Testis (tissue), 3 donors: ENCODE results near the gene WBP11. TPM values are rescaled to one million over a fixed set of nuclear protein-coding genes. Genes with fewer than 3 reads are reported as not detected.
A peak's percentile ranks its signal among the peaks of the same experiment; 100 is the strongest.

Source experiments
- DNase-seq: peaks from one replicate; pipeline ENCODE4 v3.0.0-alpha.2; 2019
- H3K27ac ChIP-seq, 2 donors: fragments of 200-600 bp; sonication (generic); one replicate each; pipeline ENCODE4 v1.5.1; 2019
- H3K27me3 ChIP-seq: fragments of 200-600 bp; sonication (generic); one replicate; pipeline ENCODE4 v1.5.1; 2019
- H3K36me3 ChIP-seq: fragments of 200-600 bp; sonication (generic); one replicate; pipeline ENCODE4 v1.5.1; 2017; ENCODE audit warnings: low read depth; ENCODE audit errors: missing control alignments
- H3K4me1 ChIP-seq: fragments of 200-600 bp; sonication (generic); one replicate; pipeline ENCODE4 v1.5.1; 2019
- H3K4me3 ChIP-seq, 2 donors: fragments of 200-600 bp; sonication (generic); one replicate each; pipeline ENCODE4 v1.5.1; 2017 to 2019
- H3K9me3 ChIP-seq: fragments of 200-600 bp; sonication (generic); one replicate; pipeline ENCODE4 v1.5.1; 2017
- POLR2A ChIP-seq: fragments of 450-650 bp; IDR thresholded peaks from one replicate; pipeline ENCODE4 v1.6.1; 2017; ENCODE audit warnings: antibody characterized with exemption, mild to moderate bottlenecking, moderate library complexity
- WGBS, 2 donors: methylation state at CpG; one replicate each; pipeline ENCODE4 v1.1.5; 2018; 5-methylcytosine and 5-hydroxymethylcytosine counted together
- intact Hi-C: fragments of 100-400 bp; cut with DNase I; formaldehyde crosslinking; loops from one replicate; pipeline ENCODE4 v1.15.1; 2023; ENCODE audit warnings: low total_unique reads
- polyA plus RNA-seq: library from polyadenylated mRNA; stranded (reverse); fragments of 350-450 nt; fragmentation: Illumina TruSeq; extraction: RNeasy Lipid Tissue Mini Kit (QIAGEN cat#74804); gene quantifications from one replicate; pipeline ENCODE4 v1.2.3, GENCODE V29; 2014; ENCODE audit warnings: low read depth, low replicate concordance; ENCODE audit not compliant: insufficient read depth
- total RNA-seq, 2 donors: library from RNA; depleted of rRNA; stranded (reverse); fragments of >200 nt; gene quantifications; one replicate each; pipeline ENCODE4 v1.2.3, GENCODE V29; 2016
- TF ChIP-seq, protein P1 (sequence below), 3 experiments: fragments of 450-650 bp in 2 of 3; fragments of 200-600 bp in 1 of 3; sonication (generic) in 1 of 3; IDR thresholded peaks; one replicate each; pipeline ENCODE4 v1.5.1; 2016 to 2019; ENCODE audit warnings: antibody characterized with exemption in 3 of 3, mild to moderate bottlenecking in 2 of 3, moderate library complexity in 1 of 3

Gene WBP11
- total and polyA plus RNA-seq, 3 donors from 2014 or later, result 37.8 to 117 (median 41.7) TPM

GRCh38 chr12:14836336-14837210 lies 33.3 kb upstream of the WBP11 start:
- DNase-seq, result no peak
- intact Hi-C loops, result no loop called here
- no peak for TF ChIP-seq POLR2A
- TF ChIP-seq, protein P1, sequence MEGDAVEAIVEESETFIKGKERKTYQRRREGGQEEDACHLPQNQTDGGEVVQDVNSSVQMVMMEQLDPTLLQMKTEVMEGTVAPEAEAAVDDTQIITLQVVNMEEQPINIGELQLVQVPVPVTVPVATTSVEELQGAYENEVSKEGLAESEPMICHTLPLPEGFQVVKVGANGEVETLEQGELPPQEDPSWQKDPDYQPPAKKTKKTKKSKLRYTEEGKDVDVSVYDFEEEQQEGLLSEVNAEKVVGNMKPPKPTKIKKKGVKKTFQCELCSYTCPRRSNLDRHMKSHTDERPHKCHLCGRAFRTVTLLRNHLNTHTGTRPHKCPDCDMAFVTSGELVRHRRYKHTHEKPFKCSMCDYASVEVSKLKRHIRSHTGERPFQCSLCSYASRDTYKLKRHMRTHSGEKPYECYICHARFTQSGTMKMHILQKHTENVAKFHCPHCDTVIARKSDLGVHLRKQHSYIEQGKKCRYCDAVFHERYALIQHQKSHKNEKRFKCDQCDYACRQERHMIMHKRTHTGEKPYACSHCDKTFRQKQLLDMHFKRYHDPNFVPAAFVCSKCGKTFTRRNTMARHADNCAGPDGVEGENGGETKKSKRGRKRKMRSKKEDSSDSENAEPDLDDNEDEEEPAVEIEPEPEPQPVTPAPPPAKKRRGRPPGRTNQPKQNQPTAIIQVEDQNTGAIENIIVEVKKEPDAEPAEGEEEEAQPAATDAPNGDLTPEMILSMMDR (IDR thresholded peaks at IDR 0.05), result no peak
- Histone ChIP-seq H3K27ac (no peak overlapping the region), H3K27me3 (no peaks in the 10 kb centered on the region), H3K9me3 (no peaks in the 10 kb centered on the region), H3K4me3 (no peak overlapping the region), H3K4me1 (peaks cover 2% of the 10 kb centered on the region), H3K36me3 (no peaks in the 10 kb centered on the region)
- 82 to 85% methylated on average over 7 of the region's 7 CpGs for WGBS, 2 donors

DNA sequence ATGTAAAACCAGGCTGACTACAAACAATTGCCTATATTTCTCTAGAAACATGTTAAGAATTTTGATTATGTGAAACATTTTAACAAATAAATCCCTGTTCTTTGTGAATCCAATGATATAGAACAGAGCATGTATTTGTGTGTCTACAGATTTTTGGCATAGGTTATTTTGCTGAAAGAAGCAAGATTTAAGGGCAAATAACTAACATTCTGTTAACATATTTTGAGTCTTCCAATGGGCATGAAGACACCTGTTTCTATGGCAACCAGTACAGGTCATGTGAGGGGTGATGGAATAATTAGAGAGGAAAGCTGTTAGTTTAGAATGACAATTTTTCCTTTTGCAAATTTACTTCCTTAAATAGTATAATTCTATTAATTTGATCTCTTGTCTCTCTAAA lies 31.2 kb upstream of the WBP11 start:
- DNase-seq, result no peak
- H3K4me1 ChIP-seq, result no peaks in the 10 kb centered on the region
- H3K36me3 ChIP-seq, result no peaks in the 10 kb centered on the region
- no peaks in the 10 kb centered on the region for H3K27me3 ChIP-seq
- intact Hi-C loops, result no loop called here
- no peak overlapping the region for H3K4me3 ChIP-seq
- TF ChIP-seq, protein P1 (IDR thresholded peaks at IDR 0.05), result no peak
- no peak for TF ChIP-seq POLR2A
- H3K9me3 ChIP-seq, result no peaks in the 10 kb centered on the region
- no peak overlapping the region for H3K27ac ChIP-seq

GRCh38 chr12:14833952-14834351 lies 30.7 kb upstream of the WBP11 start:
- 39 to 46% methylated on average over 1 of the region's 1 CpG for WGBS, 2 donors
- no peaks in the 10 kb centered on the region for H3K36me3 ChIP-seq
- H3K27ac ChIP-seq, result no peak overlapping the region
- no peaks in the 10 kb centered on the region for H3K9me3 ChIP-seq
- no peak for DNase-seq
- intact Hi-C loops, result no loop called here
- no peaks in the 10 kb centered on the region for H3K27me3 ChIP-seq
- H3K4me1 ChIP-seq, result no peaks in the 10 kb centered on the region
- TF ChIP-seq POLR2A, result no peak
- TF ChIP-seq, protein P1 (IDR thresholded peaks at IDR 0.05), result no peak
- H3K4me3 ChIP-seq, result no peak overlapping the region

DNA sequence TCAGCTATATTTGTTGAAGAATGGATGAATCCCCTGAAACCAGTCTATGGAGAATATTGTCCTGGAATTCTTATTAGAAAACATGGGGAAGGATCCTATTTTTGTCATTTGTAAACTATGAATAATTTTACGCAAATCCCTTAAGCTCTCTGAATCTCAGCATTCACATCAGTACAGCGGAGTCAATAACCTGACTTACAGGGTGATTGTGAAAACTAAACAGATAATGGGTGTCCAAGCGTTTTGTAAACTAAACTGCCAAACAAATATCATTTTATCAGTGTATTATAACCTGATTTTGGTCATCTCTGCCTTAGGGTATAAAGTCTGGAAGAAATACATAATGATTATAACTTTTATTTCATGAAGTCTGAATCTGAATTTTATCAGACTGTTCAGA lies 30.1 kb upstream of the WBP11 start:
- Histone ChIP-seq H3K27me3 (no peaks in the 10 kb centered on the region), H3K27ac (no peak overlapping the region), H3K4me3 (no peak overlapping the region), H3K4me1 (no peaks in the 10 kb centered on the region), H3K9me3 (no peaks in the 10 kb centered on the region), H3K36me3 (no peaks in the 10 kb centered on the region)
- no peak for TF ChIP-seq POLR2A
- TF ChIP-seq, protein P1 (IDR thresholded peaks at IDR 0.05), result no peak
- intact Hi-C loops, result no loop called here
- DNase-seq, result no peak
- WGBS, 2 donors, result 89 to 92% methylated on average over 3 of the region's 3 CpGs

GRCh38 chr12:14828892-14829291 lies 25.6 kb upstream of the WBP11 start:
- no peak overlapping the region for H3K4me3 ChIP-seq
- peak; percentile 30 for DNase-seq
- H3K36me3 ChIP-seq, result no peaks in the 10 kb centered on the region
- intact Hi-C loops, result no loop called here
- H3K27me3 ChIP-seq, result no peaks in the 10 kb centered on the region
- no peaks in the 10 kb centered on the region for H3K9me3 ChIP-seq
- TF ChIP-seq POLR2A, result no peak
- TF ChIP-seq, protein P1 (IDR thresholded peaks at IDR 0.05), result no peak
- H3K27ac ChIP-seq, result no peak overlapping the region
- H3K4me1 ChIP-seq, result no peaks in the 10 kb centered on the region
